ENCODE results near the gene CDH4.

- TF ChIP-seq CTCF (IDR thresholded peaks at IDR 0.05): no peak
- TF ChIP-seq ZNF281 (CRISPR knock-in tag; IDR thresholded peaks at IDR 0.05): no peak
- no peak for TF ChIP-seq KAT7 (CRISPR knock-in tag; IDR thresholded peaks at IDR 0.05; ENCODE audit: borderline replicate concordance)
- no peak for TF ChIP-seq GTF2I (CRISPR knock-in tag; conservative IDR thresholded peaks at IDR 0.05)
- TF ChIP-seq HMGXB4 (CRISPR knock-in tag; IDR thresholded peaks at IDR 0.05): no peak
- TF ChIP-seq TEAD4 (CRISPR knock-in tag; IDR thresholded peaks at IDR 0.05): no peak
- no peak for TF ChIP-seq SP1 (CRISPR knock-in tag; conservative IDR thresholded peaks at IDR 0.05)
- TF ChIP-seq USF2 (CRISPR knock-in tag; IDR thresholded peaks at IDR 0.05): no peak
- no peak for TF ChIP-seq ATF2 (CRISPR knock-in tag; IDR thresholded peaks at IDR 0.05; ENCODE audit: borderline replicate concordance, low read depth)
- no peak for TF ChIP-seq E2F1 (CRISPR knock-in tag; IDR thresholded peaks at IDR 0.05)
- TF ChIP-seq ATF6 (CRISPR knock-in tag; IDR thresholded peaks at IDR 0.05): no peak
- no peak for TF ChIP-seq CREM (CRISPR knock-in tag; IDR thresholded peaks at IDR 0.05)
These were observed 386.9 kb downstream of the CDH4 start for GRCh38 chr20:61638802-61639585.
